Astrocyte (in vitro differentiated cells and primary cell): ENCODE data around the gene AP3M1. TPM values are rescaled to one million over a fixed set of nuclear protein-coding genes. Genes with fewer than 3 reads are reported as not detected.

ENCODE experiments used
- DNase-seq: peaks from one replicate; pipeline ENCODE4 v3.0.0-alpha.2; 2010; ENCODE audit warnings: low read depth
- FAIRE-seq: peaks from 2 replicates; lab custom pipeline; 2011; peaks lifted over from hg19 to GRCh38; lab: Jason Lieb, UNC
- H2AFZ ChIP-seq: 2 replicates; pipeline ENCODE4 v1.6.0; 2012; ENCODE audit warnings: low read depth, low read length, inconsistent platforms
- H3K27ac ChIP-seq: 2 replicates; pipeline ENCODE4 v1.5.1; 2011; ENCODE audit warnings: low read depth, low read length, inconsistent platforms
- H3K27me3 ChIP-seq: 2 replicates; pipeline ENCODE4 v1.6.0; 2011; ENCODE audit warnings: low read length, inconsistent platforms; ENCODE audit not compliant: insufficient read depth
- H3K36me3 ChIP-seq: 2 replicates; pipeline ENCODE4 v1.5.1; 2011; ENCODE audit warnings: low read length, inconsistent platforms; ENCODE audit not compliant: insufficient read depth
- H3K4me1 ChIP-seq: 2 replicates; pipeline ENCODE4 v1.5.1; 2011; ENCODE audit warnings: low read length, inconsistent platforms; ENCODE audit not compliant: insufficient read depth
- H3K4me2 ChIP-seq: 2 replicates; pipeline ENCODE4 v1.6.0; 2012; ENCODE audit warnings: low read length, inconsistent platforms
- H3K4me3 ChIP-seq: 2 replicates; pipeline ENCODE4 v1.5.1; 2011; ENCODE audit warnings: low read depth, mild to moderate bottlenecking, low read length, inconsistent platforms; ENCODE audit not compliant: insufficient read depth
- H3K79me2 ChIP-seq: 2 replicates; pipeline ENCODE4 v1.6.0; 2012; ENCODE audit warnings: mild to moderate bottlenecking, low read length, inconsistent platforms; ENCODE audit not compliant: insufficient read depth
- H3K9ac ChIP-seq: 2 replicates; pipeline ENCODE4 v1.6.0; 2012; ENCODE audit warnings: mild to moderate bottlenecking, low read length, inconsistent platforms
- H3K9me3 ChIP-seq: 2 replicates; pipeline ENCODE4 v1.5.1; 2012; ENCODE audit warnings: low read depth, mild to moderate bottlenecking, low read length, inconsistent platforms; ENCODE audit not compliant: insufficient read depth
- H4K20me1 ChIP-seq: 2 replicates; pipeline ENCODE4 v1.6.0; 2012; ENCODE audit warnings: low read length, inconsistent platforms; ENCODE audit not compliant: insufficient read depth
- H3K27ac Mint-ChIP-seq: one replicate; pipeline ENCODE4 v1.8.0; 2021; ENCODE audit warnings: mild to moderate bottlenecking, mixed read lengths; ENCODE audit not compliant: unreplicated experiment
- H3K27me3 Mint-ChIP-seq: one replicate; pipeline ENCODE4 v1.8.0; 2021; ENCODE audit warnings: low read depth, mixed read lengths; ENCODE audit not compliant: unreplicated experiment
- H3K36me3 Mint-ChIP-seq: one replicate; pipeline ENCODE4 v1.8.0; 2021; ENCODE audit warnings: low read depth, mixed read lengths; ENCODE audit not compliant: unreplicated experiment
- H3K4me1 Mint-ChIP-seq: one replicate; pipeline ENCODE4 v1.8.0; 2021; ENCODE audit warnings: low read depth, mixed read lengths; ENCODE audit not compliant: unreplicated experiment
- H3K4me3 Mint-ChIP-seq: one replicate; pipeline ENCODE4 v1.8.0; 2021; ENCODE audit warnings: mild to moderate bottlenecking, moderate library complexity, mixed read lengths; ENCODE audit not compliant: unreplicated experiment
- H3K9me3 Mint-ChIP-seq: one replicate; pipeline ENCODE4 v1.8.0; 2021; ENCODE audit warnings: mild to moderate bottlenecking, mixed read lengths; ENCODE audit not compliant: unreplicated experiment
- CTCF ChIP-seq: IDR thresholded peaks from 2 replicates; pipeline ENCODE4 v1.5.1; 2011; ENCODE audit warnings: low read depth, mild to moderate bottlenecking, inconsistent platforms, low read length, moderate library complexity; ENCODE audit not compliant: insufficient read depth
- EZH2 ChIP-seq: IDR thresholded peaks from 2 replicates; pipeline ENCODE4 v1.6.1; 2012; ENCODE audit warnings: mild to moderate bottlenecking, low read length, inconsistent platforms; ENCODE audit not compliant: insufficient read depth
- total RNA-seq: library from RNA; stranded (reverse); gene quantifications from 2 replicates; pipeline ENCODE4 v1.2.1, GENCODE V29; 2021

The AP3M1 gene
- total RNA-seq, 1 donor from 2014 or later, result 50.0 TPM

- Histone ChIP-seq H3K9ac (no peak overlapping the region), H3K79me2 (peaks cover 90% of the 10 kb centered on the region), H3K9me3 (no peaks in the 10 kb centered on the region), H4K20me1 (peaks cover 10% of the 10 kb centered on the region), H3K4me3 (no peak overlapping the region), H3K27ac (no peak overlapping the region), H3K4me1 (peaks cover 15% of the 10 kb centered on the region), H3K27me3 (no peaks in the 10 kb centered on the region), H2AFZ (no peak overlapping the region), H3K4me2 (no peak overlapping the region), H3K36me3 (no peaks in the 10 kb centered on the region)
- no peaks in the 10 kb centered on the region for H3K9me3 Mint-ChIP-seq
- TF ChIP-seq CTCF, result no peak
- TF ChIP-seq EZH2, result no peak
- H3K27me3 Mint-ChIP-seq, result no peaks in the 10 kb centered on the region
- no peak overlapping the region for H3K4me3 Mint-ChIP-seq
- FAIRE-seq, result no peak
- H3K27ac Mint-ChIP-seq, result no peak overlapping the region
- peak; percentile 36 for DNase-seq
- H3K36me3 Mint-ChIP-seq, result peaks cover 3% of the 10 kb centered on the region
- H3K4me1 Mint-ChIP-seq, result peaks cover 26% of the 10 kb centered on the region
Observed at GRCh38 chr10:74194999-74195398, 44.4 kb upstream of the AP3M1 start.

GRCh38 chr10:74194545-74194944, 43.9 kb upstream of the AP3M1 start:
- Histone ChIP-seq H3K4me2 (no peak overlapping the region), H3K4me3 (no peak overlapping the region), H3K36me3 (no peaks in the 10 kb centered on the region), H4K20me1 (peaks cover 10% of the 10 kb centered on the region), H3K79me2 (peaks cover 88% of the 10 kb centered on the region), H3K9ac (no peak overlapping the region), H3K9me3 (no peaks in the 10 kb centered on the region), H2AFZ (no peak overlapping the region), H3K27me3 (no peaks in the 10 kb centered on the region), H3K4me1 (peaks cover 18% of the 10 kb centered on the region), H3K27ac (no peak overlapping the region)
- Mint-ChIP-seq H3K27ac (no peak overlapping the region), H3K4me1 (peaks cover 30% of the 10 kb centered on the region), H3K4me3 (no peak overlapping the region), H3K27me3 (no peaks in the 10 kb centered on the region), H3K36me3 (peaks cover 3% of the 10 kb centered on the region), H3K9me3 (no peaks in the 10 kb centered on the region)
- TF ChIP-seq CTCF (no peak), EZH2 (no peak)
- DNase-seq (peak; percentile 56), FAIRE-seq (no peak)

GRCh38 chr10:74190494-74190893, 39.9 kb upstream of the AP3M1 start:
- Histone ChIP-seq H3K27me3 (no peaks in the 10 kb centered on the region), H3K27ac (peak overlapping the region; percentile 76), H4K20me1 (peaks cover 6% of the 10 kb centered on the region), H3K9me3 (no peaks in the 10 kb centered on the region), H3K9ac (peak overlapping the region; percentile 64), H3K4me2 (peak overlapping the region; percentile 80), H2AFZ (peak overlapping the region; percentile 19), H3K4me1 (peaks cover 22% of the 10 kb centered on the region), H3K79me2 (peaks cover 89% of the 10 kb centered on the region), H3K4me3 (peak overlapping the region; percentile 27), H3K36me3 (no peaks in the 10 kb centered on the region)
- H3K36me3 Mint-ChIP-seq, result no peaks in the 10 kb centered on the region
- H3K4me3 Mint-ChIP-seq, result no peak overlapping the region
- FAIRE-seq, result no peak
- TF ChIP-seq CTCF, result no peak
- TF ChIP-seq EZH2, result no peak
- H3K9me3 Mint-ChIP-seq, result no peaks in the 10 kb centered on the region
- H3K27me3 Mint-ChIP-seq, result no peaks in the 10 kb centered on the region
- peaks cover 39% of the 10 kb centered on the region for H3K4me1 Mint-ChIP-seq
- DNase-seq, result peak; percentile 23
- peak overlapping the region; percentile 88 for H3K27ac Mint-ChIP-seq
